ENCODE data around the gene WDR3. TPM values are rescaled to one million over a fixed set of nuclear protein-coding genes. Genes with fewer than 3 reads are reported as not detected.

The WDR3 gene
- total RNA-seq, 1 experiment from 2014 or later = 61.4 TPM

GRCh38 chr1:118013938-118014337, 84.4 kb downstream of the WDR3 start:
- Histone ChIP-seq H3T11ph (ENCODE audit: low read length) (no peak overlapping the region), H3K27me3 (ENCODE audit: insufficient read depth, low read length) (no peaks in the 10 kb centered on the region), H3K79me1 (ENCODE audit: insufficient read depth, low read depth, low read length, poor library complexity, severe bottlenecking) (no peaks in the 10 kb centered on the region), H4K8ac (replicated peaks; ENCODE audit: insufficient read length, low read depth, low read length) (no peak overlapping the region), H3K23ac (ENCODE audit: insufficient read length, low read depth, low read length) (no peak overlapping the region), H3K79me2 (ENCODE audit: insufficient read depth, low read length) (no peaks in the 10 kb centered on the region), H2AK5ac (ENCODE audit: insufficient read length, low read length) (no peak overlapping the region), H3K9ac (ENCODE audit: extremely low read depth, insufficient read length, low read length) (no peak overlapping the region), H2BK12ac (ENCODE audit: insufficient read length, low read depth, low read length) (no peak overlapping the region), H4K20me1 (ENCODE audit: control insufficient read depth, insufficient read depth, insufficient read length) (no peaks in the 10 kb centered on the region), H3K27ac (ENCODE audit: insufficient read length, low read depth, low read length) (no peak overlapping the region), H2BK5ac (ENCODE audit: insufficient read length, low read length) (no peak overlapping the region), H3K56ac (ENCODE audit: insufficient read length, low read depth, low read length) (no peak overlapping the region), H2BK15ac (ENCODE audit: low read depth, low read length) (no peak overlapping the region), H3K4me2 (ENCODE audit: insufficient read depth, insufficient read length, low read length) (no peak overlapping the region), H2AFZ (ENCODE audit: low read length) (no peak overlapping the region), H4K5ac (ENCODE audit: insufficient read length, low read depth, low read length) (no peak overlapping the region), H3K14ac (ENCODE audit: insufficient read depth, low read length) (no peak overlapping the region), H4K91ac (ENCODE audit: insufficient read length, low read depth, low read length) (no peak overlapping the region), H3K4me1 (ENCODE audit: insufficient read depth, low read length) (no peaks in the 10 kb centered on the region), H2BK120ac (ENCODE audit: low read depth, low read length, poor library complexity, severe bottlenecking) (no peak overlapping the region), H2BK20ac (ENCODE audit: low read depth, low read length, poor library complexity, severe bottlenecking) (no peak overlapping the region), H3K23me2 (ENCODE audit: insufficient read length, low read depth, low read length, poor library complexity, severe bottlenecking) (no peaks in the 10 kb centered on the region), H3K18ac (ENCODE audit: insufficient read length, low read depth, low read length) (no peak overlapping the region), H3K4ac (ENCODE audit: low read depth, low read length) (no peak overlapping the region), H3K9me3 (ENCODE audit: control insufficient read depth, low read depth, low read length) (no peaks in the 10 kb centered on the region)
- Mint-ChIP-seq H3K4me1 (no peaks in the 10 kb centered on the region), H3K4me3 (no peak overlapping the region), H3K36me3 (ENCODE audit: insufficient read depth in 1 of 3, low read depth in 3 of 3) (no peaks in the 10 kb centered on the region), H3K9me3 (no peaks in the 10 kb centered on the region), H3K27ac (no peak overlapping the region), H3K27me3 (ENCODE audit: low read depth) (no peaks in the 10 kb centered on the region)
- no peak for DNase-seq
- no peak for TF ChIP-seq CTCF (conservative IDR thresholded peaks at IDR 0.05)

Other genes with a start within 250 kb of the WDR3 start
- 24.4 and 27.6 TPM in 2 replicates for gene GDAP2, start 118 bp upstream of the WDR3 start, total RNA-seq (2021)